Fibroblast of the aortic adventitia (primary cell): ENCODE results near the gene SPRR3. TPM values are rescaled to one million over a fixed set of nuclear protein-coding genes. Genes with fewer than 3 reads are reported as not detected.

Experiments
- DNase-seq: peaks from one replicate; pipeline ENCODE4 v3.0.0-alpha.2; 2010; ENCODE audit warnings: low read depth
- H3K4me3 ChIP-seq: 2 replicates; pipeline ENCODE4 v1.5.1; 2011; ENCODE audit warnings: low read depth, mild to moderate bottlenecking, control low read depth, low read length, moderate library complexity
- total RNA-seq: library from RNA; depleted of rRNA; stranded (reverse); fragments of >200 nt; gene quantifications from 2 replicates; pipeline ENCODE4 v1.2.3, GENCODE V29; 2012; ENCODE audit warnings: low replicate concordance
- TF ChIP-seq, protein P1 (sequence below): IDR thresholded peaks from 2 replicates; pipeline ENCODE4 v1.5.1; 2011; ENCODE audit warnings: mild to moderate bottlenecking, low read length, control low read depth, inconsistent platforms; ENCODE audit not compliant: insufficient read depth

Gene SPRR3, protein sequence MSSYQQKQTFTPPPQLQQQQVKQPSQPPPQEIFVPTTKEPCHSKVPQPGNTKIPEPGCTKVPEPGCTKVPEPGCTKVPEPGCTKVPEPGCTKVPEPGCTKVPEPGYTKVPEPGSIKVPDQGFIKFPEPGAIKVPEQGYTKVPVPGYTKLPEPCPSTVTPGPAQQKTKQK
- total RNA-seq = not detected in 2 replicates

DNA sequence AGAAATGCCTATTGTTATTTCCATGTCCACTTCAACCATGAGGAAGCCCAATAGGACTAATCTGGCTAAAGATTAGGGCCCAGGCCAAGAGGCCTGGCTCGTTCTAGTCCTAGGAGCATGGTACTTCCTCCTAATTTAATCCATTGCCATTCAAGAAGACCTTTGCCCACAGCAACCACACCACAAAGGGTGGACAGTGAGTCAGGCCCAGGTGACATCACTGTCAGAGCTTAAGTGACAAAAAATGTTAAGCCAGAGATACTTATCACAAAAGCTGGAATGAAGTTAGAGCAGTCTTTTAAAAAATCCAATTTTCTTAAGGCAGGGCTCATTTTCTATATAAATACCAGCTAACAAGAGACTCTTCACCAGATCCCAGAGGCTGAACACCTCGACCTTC, at the start of gene SPRR3:
SPRR3 (plus strand) TSS at position 368 of the 400 bp plus-strand sequence. CDS start 1,272 bp downstream, outside the sequence.
- no peak within 1 kb of the TSS for H3K4me3 ChIP-seq
- TF ChIP-seq, protein P1, sequence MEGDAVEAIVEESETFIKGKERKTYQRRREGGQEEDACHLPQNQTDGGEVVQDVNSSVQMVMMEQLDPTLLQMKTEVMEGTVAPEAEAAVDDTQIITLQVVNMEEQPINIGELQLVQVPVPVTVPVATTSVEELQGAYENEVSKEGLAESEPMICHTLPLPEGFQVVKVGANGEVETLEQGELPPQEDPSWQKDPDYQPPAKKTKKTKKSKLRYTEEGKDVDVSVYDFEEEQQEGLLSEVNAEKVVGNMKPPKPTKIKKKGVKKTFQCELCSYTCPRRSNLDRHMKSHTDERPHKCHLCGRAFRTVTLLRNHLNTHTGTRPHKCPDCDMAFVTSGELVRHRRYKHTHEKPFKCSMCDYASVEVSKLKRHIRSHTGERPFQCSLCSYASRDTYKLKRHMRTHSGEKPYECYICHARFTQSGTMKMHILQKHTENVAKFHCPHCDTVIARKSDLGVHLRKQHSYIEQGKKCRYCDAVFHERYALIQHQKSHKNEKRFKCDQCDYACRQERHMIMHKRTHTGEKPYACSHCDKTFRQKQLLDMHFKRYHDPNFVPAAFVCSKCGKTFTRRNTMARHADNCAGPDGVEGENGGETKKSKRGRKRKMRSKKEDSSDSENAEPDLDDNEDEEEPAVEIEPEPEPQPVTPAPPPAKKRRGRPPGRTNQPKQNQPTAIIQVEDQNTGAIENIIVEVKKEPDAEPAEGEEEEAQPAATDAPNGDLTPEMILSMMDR = no peak
- DNase-seq = no peak

DNA sequence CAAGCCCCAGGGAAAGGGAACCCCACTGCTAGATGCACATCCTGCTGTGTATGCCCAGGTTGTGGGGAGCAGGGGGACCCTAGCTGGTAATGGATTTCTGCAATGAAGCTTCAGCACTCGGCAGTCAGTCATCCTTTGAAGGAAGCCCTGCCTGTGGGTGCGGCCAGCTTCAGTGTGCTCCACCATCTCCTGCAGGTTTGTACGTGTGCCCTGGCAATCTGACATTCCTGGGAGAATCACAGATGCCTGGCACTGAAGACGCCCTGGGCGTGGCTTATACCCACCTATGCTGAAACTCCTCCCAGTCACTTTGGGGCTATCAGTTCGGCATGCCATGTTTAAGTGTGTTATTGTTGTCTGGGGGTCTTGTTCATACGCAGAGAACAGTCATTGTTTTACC, 47.8 kb upstream of the SPRR3 start:
- TF ChIP-seq, protein P1 = no peak

DNA sequence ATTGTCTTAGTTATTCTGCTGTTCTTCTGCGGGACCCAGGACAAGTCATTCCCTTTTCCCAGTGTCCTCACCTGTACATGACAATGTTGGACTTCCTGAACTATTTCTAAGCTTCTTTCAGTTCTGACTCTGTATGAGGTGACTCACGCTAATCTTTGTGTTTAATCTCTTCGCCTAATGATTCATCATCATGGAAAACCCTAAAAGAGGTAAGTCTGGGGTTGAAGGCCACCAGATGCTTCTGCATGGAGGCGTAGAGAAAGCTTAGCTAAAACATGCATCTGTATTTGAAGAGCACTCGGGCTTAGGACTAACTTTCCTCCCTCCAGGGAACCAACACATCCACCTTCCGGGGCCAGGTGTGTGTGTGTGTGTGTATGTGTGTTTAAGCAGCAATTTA, 47.1 kb upstream of the SPRR3 start:
- H3K4me3 ChIP-seq = no peak overlapping the region
- TF ChIP-seq, protein P1 = no peak
- no peak for DNase-seq

More for the DNA sequence above, 47.8 kb upstream of the SPRR3 start:
- H3K4me3 ChIP-seq = no peak overlapping the region
- DNase-seq = no peak

DNA sequence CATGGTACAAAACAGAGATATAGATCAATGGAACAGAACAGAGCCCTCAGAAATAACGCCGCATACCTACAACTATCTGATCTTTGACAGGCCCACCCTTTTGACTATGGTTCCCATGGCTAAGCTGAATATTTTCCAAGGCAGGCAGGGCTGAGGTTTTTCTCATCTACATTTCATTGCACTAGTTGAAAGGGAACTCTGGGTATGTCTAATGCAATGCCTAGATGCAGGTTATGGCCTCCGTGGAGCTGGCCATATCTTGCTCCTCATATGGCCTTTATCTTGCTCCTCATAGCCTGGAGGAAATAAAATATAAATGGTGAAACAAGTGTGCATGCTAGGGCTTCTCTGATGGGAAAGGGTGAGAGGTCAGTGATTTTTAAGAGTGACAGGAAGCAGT, 44.0 kb upstream of the SPRR3 start:
- H3K4me3 ChIP-seq = no peak overlapping the region
- TF ChIP-seq, protein P1 = no peak

DNA sequence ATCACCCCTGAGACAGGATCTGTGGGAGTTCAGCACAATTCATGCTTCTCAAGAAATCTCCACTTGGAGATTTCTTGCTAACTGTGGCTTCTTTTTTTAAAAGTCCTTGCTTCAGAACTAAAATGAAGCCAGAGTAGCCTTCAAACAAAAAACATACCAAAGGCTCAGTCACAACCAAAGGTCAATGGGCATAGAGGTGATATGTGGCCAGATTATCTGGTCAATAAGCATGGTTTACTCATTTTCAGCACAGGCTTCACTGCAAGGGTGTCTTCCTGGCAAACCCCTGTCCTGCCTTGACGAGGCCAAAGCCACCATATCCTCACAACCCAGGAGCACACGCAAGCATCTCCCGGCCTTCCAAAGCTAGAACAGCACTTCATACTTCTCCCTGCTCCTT, 42.3 kb upstream of the SPRR3 start:
- TF ChIP-seq, protein P1 = no peak
- H3K4me3 ChIP-seq = no peak overlapping the region
- no peak for DNase-seq

More for the DNA sequence above, 44.0 kb upstream of the SPRR3 start:
- no peak for DNase-seq

DNA sequence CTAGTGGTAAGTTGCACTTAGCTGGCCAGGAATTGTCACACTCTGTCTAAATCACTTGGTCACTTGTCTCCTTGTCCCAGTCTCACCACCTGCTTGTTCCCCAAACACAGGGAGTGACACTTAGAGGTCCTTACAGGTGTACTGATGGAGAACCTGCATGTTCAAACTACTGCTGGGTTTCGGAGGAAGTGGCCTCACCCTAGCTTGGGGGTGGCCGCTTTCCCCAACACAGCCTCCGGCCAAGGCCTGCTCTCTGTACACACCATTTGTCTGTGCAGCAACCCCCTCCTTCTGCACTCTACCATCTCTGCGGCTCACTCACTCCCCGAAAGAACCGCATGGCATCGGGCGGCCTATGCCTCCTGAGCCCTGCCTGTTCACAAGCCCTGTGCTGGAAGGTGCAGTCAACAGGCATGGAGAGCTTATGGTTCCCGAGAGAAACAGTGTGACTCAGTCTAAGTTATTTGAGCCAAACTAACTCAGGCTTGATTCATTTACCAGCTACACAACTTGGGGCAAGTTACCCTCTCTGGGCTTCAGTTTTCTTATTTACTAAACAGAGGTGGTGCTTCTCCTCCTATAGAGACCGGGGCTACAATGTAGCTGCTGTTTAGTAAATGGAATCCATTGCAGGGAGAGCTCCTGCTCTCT, 41.6 kb upstream of the SPRR3 start:
- no peak overlapping the region for H3K4me3 ChIP-seq
- no peak for DNase-seq

More for the DNA sequence above, 41.6 kb upstream of the SPRR3 start:
- TF ChIP-seq, protein P1 = no peak
